Upper lobe of right lung (tissue), 1 donor: ENCODE measurements around the gene MACROD1. TPM values are rescaled to one million over a fixed set of nuclear protein-coding genes. Genes with fewer than 3 reads are reported as not detected.

ENCODE experiments used
- ATAC-seq: fragments of 200-7000 bp; cut with Tn5 transposase; one replicate; pipeline ENCODE4 v1.9.1; 2020; ENCODE audit warnings: mild to moderate bottlenecking, moderate library complexity
- DNase-seq: peaks from one replicate; pipeline ENCODE4 v3.0.0-alpha.2; 2020
- H3K27ac ChIP-seq: fragments of 200-600 bp; one replicate; pipeline ENCODE4 v1.8.0; 2022
- H3K27me3 ChIP-seq: fragments of 200-600 bp; one replicate; pipeline ENCODE4 v1.8.0; 2022; ENCODE audit warnings: mild to moderate bottlenecking
- H3K36me3 ChIP-seq: fragments of 200-600 bp; one replicate; pipeline ENCODE4 v1.8.0; 2022
- H3K4me1 ChIP-seq: fragments of 200-600 bp; one replicate; pipeline ENCODE4 v1.8.0; 2022
- H3K4me3 ChIP-seq: fragments of 200-600 bp; one replicate; pipeline ENCODE4 v1.8.0; 2022; ENCODE audit warnings: mild to moderate bottlenecking
- H3K9me3 ChIP-seq: fragments of 200-600 bp; one replicate; pipeline ENCODE4 v1.8.0; 2022
- intact Hi-C: fragments of 100-400 bp; cut with DNase I; formaldehyde crosslinking; loops from one replicate; pipeline ENCODE4 v1.11.0; 2022
- total RNA-seq: library from RNA; stranded (reverse); fragmentation: NEBNext Ultra II Directional; extraction: Animal tissue kit (Norgen Biotek cat#: 25700); gene quantifications from one replicate; pipeline ENCODE4 v1.2.1, GENCODE V29; 2021
- TF ChIP-seq, protein P1 (sequence below): fragments of 200-600 bp; IDR thresholded peaks from one replicate; pipeline ENCODE4 v1.8.0; 2022; ENCODE audit warnings: antibody characterized with exemption
- donor health status: DM: no; HTN: yes; CAD: no; lungs with severe emphysema.

MACROD1 gene
- total RNA-seq, 1 donor from 2014 or later = 15.8 TPM

DNA sequence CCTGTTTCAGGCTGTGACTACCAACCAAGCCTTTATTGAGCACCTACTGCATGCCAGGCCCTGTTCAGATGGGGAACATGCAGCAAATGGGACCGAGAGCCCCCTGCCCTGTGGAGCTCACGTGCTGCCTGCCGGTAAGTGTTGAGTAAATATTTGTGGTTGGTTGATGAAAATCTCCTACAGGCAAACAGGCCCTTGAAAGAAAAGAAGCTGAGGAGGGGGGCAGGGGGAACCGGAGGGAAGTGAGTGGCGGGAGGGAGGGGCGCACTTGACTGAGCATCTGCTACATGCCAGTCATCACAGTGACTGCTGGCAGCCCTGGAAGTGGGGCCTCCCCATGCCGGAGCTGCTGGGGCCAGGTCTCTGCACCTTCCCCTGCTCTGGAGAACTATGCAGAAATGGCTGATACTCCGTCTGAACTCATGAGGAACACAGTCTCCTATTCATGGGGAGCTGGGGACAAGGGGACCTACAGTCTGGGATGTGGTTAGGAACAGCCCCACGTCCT is 34.2 kb downstream of the MACROD1 start:
- Histone ChIP-seq H3K4me1 (no peaks in the 10 kb centered on the region), H3K9me3 (no peaks in the 10 kb centered on the region), H3K36me3 (no peaks in the 10 kb centered on the region), H3K27me3 (no peaks in the 10 kb centered on the region), H3K4me3 (no peak overlapping the region), H3K27ac (no peak overlapping the region)
- intact Hi-C loops = no loop called here
- TF ChIP-seq, protein P1, sequence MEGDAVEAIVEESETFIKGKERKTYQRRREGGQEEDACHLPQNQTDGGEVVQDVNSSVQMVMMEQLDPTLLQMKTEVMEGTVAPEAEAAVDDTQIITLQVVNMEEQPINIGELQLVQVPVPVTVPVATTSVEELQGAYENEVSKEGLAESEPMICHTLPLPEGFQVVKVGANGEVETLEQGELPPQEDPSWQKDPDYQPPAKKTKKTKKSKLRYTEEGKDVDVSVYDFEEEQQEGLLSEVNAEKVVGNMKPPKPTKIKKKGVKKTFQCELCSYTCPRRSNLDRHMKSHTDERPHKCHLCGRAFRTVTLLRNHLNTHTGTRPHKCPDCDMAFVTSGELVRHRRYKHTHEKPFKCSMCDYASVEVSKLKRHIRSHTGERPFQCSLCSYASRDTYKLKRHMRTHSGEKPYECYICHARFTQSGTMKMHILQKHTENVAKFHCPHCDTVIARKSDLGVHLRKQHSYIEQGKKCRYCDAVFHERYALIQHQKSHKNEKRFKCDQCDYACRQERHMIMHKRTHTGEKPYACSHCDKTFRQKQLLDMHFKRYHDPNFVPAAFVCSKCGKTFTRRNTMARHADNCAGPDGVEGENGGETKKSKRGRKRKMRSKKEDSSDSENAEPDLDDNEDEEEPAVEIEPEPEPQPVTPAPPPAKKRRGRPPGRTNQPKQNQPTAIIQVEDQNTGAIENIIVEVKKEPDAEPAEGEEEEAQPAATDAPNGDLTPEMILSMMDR = no peak
- DNase-seq = peak; percentile 73
- ATAC-seq = peak; percentile 24

DNA sequence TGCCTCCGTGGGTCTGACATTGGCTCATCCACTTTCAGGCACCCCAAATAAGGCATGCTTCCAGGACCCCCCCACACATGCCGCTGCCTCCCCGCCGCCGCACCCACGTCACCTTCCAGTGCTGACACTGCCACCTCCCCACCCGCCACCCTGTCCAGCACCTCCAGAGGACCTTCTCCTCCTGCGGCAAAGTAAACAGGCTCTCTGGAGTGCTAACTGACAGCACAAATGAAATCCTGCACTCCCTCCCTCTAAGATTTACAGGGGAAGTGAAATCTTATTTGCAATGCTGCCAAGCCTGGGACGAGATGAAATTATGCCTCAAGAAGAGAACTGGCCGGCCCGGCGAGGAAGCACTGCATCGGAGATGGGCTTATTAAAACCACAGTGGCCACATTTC is 35.3 kb downstream of the MACROD1 start:
- DNase-seq = peak; percentile 76

DNA sequence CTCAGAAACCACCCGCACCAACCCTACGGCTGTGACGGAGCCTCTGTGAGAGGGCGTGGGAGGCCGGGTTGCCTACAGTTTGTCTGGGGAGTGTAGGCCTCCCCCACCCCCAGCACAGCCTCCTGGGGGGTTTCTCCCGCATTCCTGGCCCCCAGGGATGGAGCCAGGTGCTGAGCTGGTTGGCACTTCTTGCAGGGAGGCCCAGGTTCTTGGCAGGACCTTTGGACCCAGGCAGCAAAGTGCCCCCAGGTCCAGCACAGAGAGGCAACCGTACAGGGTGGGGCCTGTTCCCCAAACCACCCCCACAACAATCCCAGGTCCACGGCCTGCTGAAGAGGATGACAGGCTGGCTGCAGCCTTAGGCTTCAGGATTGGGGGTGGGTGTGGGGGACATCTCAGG is 36.5 kb downstream of the MACROD1 start:
- no peaks in the 10 kb centered on the region for H3K4me1 ChIP-seq
- no peaks in the 10 kb centered on the region for H3K9me3 ChIP-seq
- DNase-seq = no peak
- H3K36me3 ChIP-seq = no peaks in the 10 kb centered on the region
- intact Hi-C loops = no loop called here
- H3K4me3 ChIP-seq = no peak overlapping the region
- TF ChIP-seq, protein P1 = no peak
- H3K27ac ChIP-seq = no peak overlapping the region
- ATAC-seq = no peak
- H3K27me3 ChIP-seq = no peaks in the 10 kb centered on the region

More for the DNA sequence above, 35.3 kb downstream of the MACROD1 start:
- TF ChIP-seq, protein P1 = no peak
- H3K36me3 ChIP-seq = no peaks in the 10 kb centered on the region
- H3K4me3 ChIP-seq = no peak overlapping the region
- H3K9me3 ChIP-seq = no peaks in the 10 kb centered on the region
- H3K27ac ChIP-seq = no peak overlapping the region
- peak; percentile 69 for ATAC-seq
- H3K4me1 ChIP-seq = no peaks in the 10 kb centered on the region
- no peaks in the 10 kb centered on the region for H3K27me3 ChIP-seq
- intact Hi-C loops = no loop called here

DNA sequence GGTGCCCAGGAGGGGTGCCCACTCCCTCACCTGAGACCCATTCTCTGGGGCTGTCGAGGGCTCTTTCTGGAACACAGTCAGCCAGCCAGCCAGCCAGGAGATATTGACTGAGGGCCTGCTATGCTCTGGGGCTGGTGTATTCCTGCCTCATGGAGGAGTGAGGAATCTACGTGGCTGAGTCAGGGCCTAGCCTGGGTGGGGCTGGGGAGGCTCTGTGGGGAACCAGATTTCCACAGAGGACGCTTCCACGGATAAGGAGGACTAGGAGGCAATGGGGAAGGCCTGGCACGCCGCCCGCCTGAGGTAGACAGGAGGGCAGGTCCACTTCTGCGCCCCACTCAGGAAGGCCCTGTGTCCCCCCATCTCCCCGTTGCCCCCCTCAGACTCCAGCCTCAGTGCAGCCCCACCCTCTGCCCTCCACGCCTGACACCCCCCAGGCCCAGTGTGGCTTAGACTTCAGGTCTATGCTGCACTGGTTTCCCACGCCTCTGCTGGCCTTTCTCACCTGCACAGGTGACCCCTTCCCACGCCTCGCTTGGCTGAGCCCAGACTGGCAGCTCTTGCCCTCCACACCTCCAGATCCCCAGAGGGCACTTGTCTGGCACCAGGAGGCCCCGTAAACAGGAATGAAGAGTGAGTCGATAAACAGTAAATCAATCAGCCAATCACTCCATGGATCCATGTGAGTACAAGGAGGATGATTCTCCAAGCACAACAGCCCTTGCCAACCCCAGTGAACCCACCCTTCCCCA is 37.5 kb downstream of the MACROD1 start:
- intact Hi-C loops = no loop called here
- Histone ChIP-seq H3K4me1 (no peaks in the 10 kb centered on the region), H3K9me3 (no peaks in the 10 kb centered on the region), H3K36me3 (no peaks in the 10 kb centered on the region), H3K27me3 (no peaks in the 10 kb centered on the region), H3K4me3 (no peak overlapping the region), H3K27ac (no peak overlapping the region)
- ATAC-seq (no peak), DNase-seq (no peak)
- TF ChIP-seq, protein P1 = no peak

DNA sequence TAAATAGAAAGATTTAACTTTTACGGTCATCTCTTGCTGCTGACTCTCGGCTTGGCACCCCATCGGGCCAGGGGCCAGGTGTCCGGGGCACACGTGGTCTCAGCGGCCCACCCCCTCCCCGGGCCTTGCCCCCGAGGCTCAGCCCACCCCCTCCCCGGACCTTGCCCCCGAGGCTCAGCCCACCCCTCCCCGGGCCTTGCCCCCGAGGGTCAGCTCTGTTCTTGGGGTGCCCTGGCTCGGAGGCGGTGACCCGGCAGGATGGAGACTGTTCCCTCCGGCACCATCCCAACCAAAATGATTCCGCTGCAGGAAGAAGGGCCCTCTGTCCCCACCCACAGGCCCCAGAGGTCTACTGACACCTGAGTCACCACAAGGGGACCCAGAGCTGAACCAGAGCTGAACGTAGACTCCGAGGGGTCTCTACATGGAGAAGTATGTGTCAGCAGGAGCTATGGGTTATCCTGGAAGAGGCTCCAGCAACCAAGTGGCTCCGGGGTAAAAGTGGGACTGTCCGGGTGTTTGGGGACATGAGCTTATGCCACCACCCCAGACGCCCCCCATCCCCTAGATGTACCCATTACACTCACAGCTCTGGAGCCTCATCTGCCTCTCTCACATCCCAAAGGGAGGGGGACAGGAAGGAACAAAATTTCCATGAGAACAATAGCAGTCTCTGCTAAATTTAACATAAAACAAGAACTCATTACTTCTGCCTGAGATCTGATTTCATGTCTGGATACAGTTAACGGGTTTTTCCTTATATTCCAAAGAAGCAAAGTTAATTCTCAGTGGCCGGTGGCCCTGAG is 38.4 kb downstream of the MACROD1 start:
- no peaks in the 10 kb centered on the region for H3K9me3 ChIP-seq
- TF ChIP-seq, protein P1 = no peak
- no peak for DNase-seq
- intact Hi-C loops = no loop called here
- no peaks in the 10 kb centered on the region for H3K27me3 ChIP-seq
- H3K27ac ChIP-seq = no peak overlapping the region
- no peaks in the 10 kb centered on the region for H3K36me3 ChIP-seq
- H3K4me1 ChIP-seq = no peaks in the 10 kb centered on the region
- no peak overlapping the region for H3K4me3 ChIP-seq
- no peak for ATAC-seq
